H1 (cell line): ENCODE results near the gene CAPN10. TPM values are rescaled to one million over a fixed set of nuclear protein-coding genes. Genes with fewer than 3 reads are reported as not detected.

Experiments used
- ATF3 ChIP-seq: IDR thresholded peaks from 2 replicates; pipeline ENCODE4 v1.6.1; 2011; ENCODE audit warnings: low read depth, mild to moderate bottlenecking, low read length; ENCODE audit not compliant: insufficient read depth
- CBX5 ChIP-seq: fragments of 300-800, 300-1000 bp; sonication (generic); IDR thresholded peaks from 2 replicates; pipeline ENCODE4 v1.7.1; 2016; ENCODE audit warnings: antibody characterized with exemption, low read length, low read depth
- CHD1 ChIP-seq: IDR thresholded peaks from 2 replicates; pipeline ENCODE4 v1.6.1; 2012; ENCODE audit warnings: low read depth, low read length, improper control_type of control experiment
- CHD2 ChIP-seq: IDR thresholded peaks from 2 replicates; pipeline ENCODE4 v1.6.1; 2012; ENCODE audit warnings: low read length, improper control_type of control experiment
- CHD7 ChIP-seq: fragments of 300-600 bp; sonication (generic); IDR thresholded peaks from 2 replicates; pipeline ENCODE4 v1.7.1; 2012; ENCODE audit warnings: low read length, moderate library complexity, mild to moderate bottlenecking, inconsistent platforms; ENCODE audit not compliant: insufficient replicate concordance
- CREB1 ChIP-seq: IDR thresholded peaks from 2 replicates; pipeline ENCODE4 v1.6.1; 2012; ENCODE audit warnings: inconsistent platforms
- EP300 ChIP-seq, 2 experiments: IDR thresholded peaks; 1 replicate in 1 of 2; 2 replicates in 1 of 2; pipeline ENCODE4 v1.6.1; 2011 to 2012; ENCODE audit warnings: low read depth in 2 of 2, low read length in 2 of 2, mild to moderate bottlenecking in 2 of 2, borderline replicate concordance in 1 of 2, inconsistent platforms in 1 of 2, moderate library complexity in 1 of 2
- JUND ChIP-seq: IDR thresholded peaks from 2 replicates; pipeline ENCODE4 v1.6.1; 2011; ENCODE audit warnings: mild to moderate bottlenecking, improper control_type of control experiment, low read length
- KDM4A ChIP-seq: IDR thresholded peaks from one replicate; pipeline ENCODE4 v1.7.1; 2012; ENCODE audit warnings: low read depth, mild to moderate bottlenecking, moderate library complexity, low read length, inconsistent platforms; ENCODE audit not compliant: severe bottlenecking
- RFX5 ChIP-seq: IDR thresholded peaks from 2 replicates; pipeline ENCODE4 v1.6.1; 2011; ENCODE audit warnings: low read depth, low read length, improper control_type of control experiment, borderline replicate concordance
- SP4 ChIP-seq: IDR thresholded peaks from 2 replicates; pipeline ENCODE4 v1.6.1; 2012; ENCODE audit warnings: low read length, inconsistent platforms
- TEAD4 ChIP-seq: IDR thresholded peaks from 2 replicates; pipeline ENCODE4 v1.6.1; 2012; ENCODE audit warnings: low read depth, low read length, inconsistent platforms, mixed read lengths
- polyA plus RNA-seq, 7 experiments: library from polyadenylated mRNA; depleted of rRNA in 3 of 7; stranded (reverse) in 5 of 7; unstranded in 2 of 7; fragments of >200 nt in 5 of 7; fragments of 200-250 nt in 2 of 7; gene quantifications; 1 replicate in 5 of 7; 2 replicates in 1 of 7; 4 replicates in 1 of 7; pipeline versions ENCODE4 v1.2.1 to v1.2.3, GENCODE V29; 2011 to 2013; ENCODE audit warnings: missing spikeins in 2 of 7, mixed read lengths in 2 of 7
- total RNA-seq: library from RNA; stranded (reverse); fragmentation: NEBNext Ultra II Directional; extraction: Animal tissue kit (Norgen Biotek cat#: 25700); gene quantifications from 2 replicates; pipeline ENCODE4 v1.2.1, GENCODE V29; 2021

CAPN10 gene
- total and polyA plus RNA-seq, 2 of the 8 experiments (the other 6 are each of a cell fraction or from before 2014, with no cell fraction given), result 30.7 to 39.8 TPM

DNA sequence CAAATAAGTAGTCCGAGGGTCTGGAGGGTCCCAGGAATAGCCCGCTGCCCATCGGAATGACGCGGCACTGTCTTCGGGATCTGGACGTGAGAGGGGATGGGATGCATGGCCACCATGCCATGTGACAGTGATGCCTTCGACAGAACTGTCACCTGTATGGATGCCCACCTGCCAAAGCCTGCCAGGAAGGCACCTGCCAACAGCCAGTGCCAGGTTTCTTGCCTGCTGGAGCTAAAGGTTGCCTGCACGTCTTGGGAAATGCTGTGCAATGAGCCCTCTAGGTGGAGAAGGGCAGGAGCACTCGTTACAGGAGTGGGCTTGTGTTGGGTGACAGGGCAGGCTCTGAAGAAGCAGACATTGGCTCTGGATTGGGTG lies 59.3 kb downstream of the CAPN10 start (continued):
- no peak for TF ChIP-seq CHD7
- no peak for TF ChIP-seq ATF3
- no peak for TF ChIP-seq CHD2
- no peak for TF ChIP-seq EP300 (IDR thresholded peaks at IDR 0.05; ENCODE audit: borderline replicate concordance in 1 of 2, low read depth in 2 of 2, low read length in 2 of 2)
- no peak for TF ChIP-seq CREB1
- no peak for TF ChIP-seq KDM4A
- no peak for TF ChIP-seq TEAD4
- TF ChIP-seq CHD1, result no peak
- TF ChIP-seq RFX5, result no peak
- TF ChIP-seq SP4, result no peak
- TF ChIP-seq JUND, result no peak
- TF ChIP-seq CBX5, result no peak
